Spinal cord (tissue), 10 donors: ENCODE data around the gene ZNF365. TPM values are rescaled to one million over a fixed set of nuclear protein-coding genes. Genes with fewer than 3 reads are reported as not detected.

Experiments used
- DNase-seq, 6 donors: peaks; one replicate each; pipeline versions ENCODE4 v3.0.0 to v3.0.0-alpha.2; 2013 to 2015; ENCODE audit warnings: low spot score in 6 of 6, low read depth in 4 of 6
- H3K27ac ChIP-seq: one replicate; pipeline ENCODE4 v1.5.1; 2013; ENCODE audit warnings: low read depth, low read length, control low read depth
- H3K27me3 ChIP-seq: one replicate; pipeline ENCODE4 v1.6.1; 2013; ENCODE audit warnings: low read length; ENCODE audit not compliant: control insufficient read depth, insufficient read depth
- H3K36me3 ChIP-seq: one replicate; pipeline ENCODE4 v1.6.1; 2013; ENCODE audit warnings: low read length; ENCODE audit not compliant: control insufficient read depth, insufficient read depth
- H3K4me1 ChIP-seq: one replicate; pipeline ENCODE4 v1.6.1; 2013; ENCODE audit warnings: low read length; ENCODE audit not compliant: control insufficient read depth, insufficient read depth
- H3K4me3 ChIP-seq: one replicate; pipeline ENCODE4 v1.5.1; 2013; ENCODE audit warnings: low read depth, low read length, control low read depth
- H3K9me3 ChIP-seq: one replicate; pipeline ENCODE4 v1.6.1; 2013; ENCODE audit warnings: low read length; ENCODE audit not compliant: control insufficient read depth, insufficient read depth
- WGBS: methylation state at CpG from one replicate; pipeline ENCODE4 v1.1.5; 2013; ENCODE audit warnings: missing lambda C conversion rate; ENCODE audit not compliant: insufficient coverage; 5-methylcytosine and 5-hydroxymethylcytosine counted together
- long read RNA-seq, 4 donors: transcript quantifications; one replicate each; lab custom pipeline, GENCODE V29; 2026
- polyA plus RNA-seq, 2 donors: library from polyadenylated mRNA; unstranded; fragments of 120-200 nt; gene quantifications; one replicate each; pipeline ENCODE4 v1.2.1, GENCODE V29; 2013; ENCODE audit not compliant: insufficient read length in 2 of 2
- total RNA-seq, 2 donors: library from RNA; depleted of rRNA in 1 of 2; stranded (reverse); fragments of 120-200 nt in 1 of 2; fragments of >200 nt in 1 of 2; gene quantifications; one replicate each; pipeline versions ENCODE4 v1.2.3 to v1.2.4, GENCODE V29; 2013 to 2014
- donor health status: healthy.

Gene ZNF365
- total RNA-seq, result 10 to 100 TPM; 11.6 to 27.2 TPM
- 10 to 100 TPM; 20.5 to 23.0 TPM for polyA plus RNA-seq
- long read RNA-seq, donor 1, full-length matches to known transcripts, result 5 of 5 reads
- long read RNA-seq, donor 1, partial matches to known transcripts, result 0 of 5 reads
- long read RNA-seq, donor 1, other reads (novel, unspliced or antisense), result 0 of 5 reads
- long read RNA-seq, donor 2, full-length matches to known transcripts, result 4 of 4 reads
- long read RNA-seq, donor 2, partial matches to known transcripts, result 0 of 4 reads
- long read RNA-seq, donor 2, other reads (novel, unspliced or antisense), result 0 of 4 reads
- long read RNA-seq, donor 3, full-length matches to known transcripts, result 5 of 5 reads
- long read RNA-seq, donor 3, partial matches to known transcripts, result 0 of 5 reads
- long read RNA-seq, donor 3, other reads (novel, unspliced or antisense), result 0 of 5 reads
- long read RNA-seq, donor 4, result 0 reads

GRCh38 chr10:62373995-62374861, at the start of gene ZNF365:
Gene ZNF365, plus strand, starts transcription at chr10:62374369. Its CDS starts 1,825 bp downstream, at chr10:62376194.
- peak within 1 kb of the TSS; percentile 47 for H3K27ac ChIP-seq
- peak within 1 kb of the TSS; percentile 52 for H3K4me3 ChIP-seq
- under 1% methylated on average over 73 of the region's 73 CpGs for WGBS
- DNase-seq, result peak in 4 of 6 donors; percentile 26 to 85 (median 56)
- peaks cover 10% of the 10 kb centered on the region for H3K4me1 ChIP-seq
- H3K27me3 ChIP-seq, result no peaks in the 10 kb centered on the region
- no peaks in the 10 kb centered on the region for H3K36me3 ChIP-seq
- H3K9me3 ChIP-seq, result no peaks in the 10 kb centered on the region

GRCh38 chr10:62326176-62326575, 48.0 kb upstream of the ZNF365 start:
- no peaks in the 10 kb centered on the region for H3K36me3 ChIP-seq
- peak in 1 of 6 donors; percentile 8 for DNase-seq
- no peaks in the 10 kb centered on the region for H3K4me1 ChIP-seq
- no peaks in the 10 kb centered on the region for H3K27me3 ChIP-seq
- no peaks in the 10 kb centered on the region for H3K9me3 ChIP-seq
- no peak overlapping the region for H3K4me3 ChIP-seq
- WGBS, result no CpG with 5 or more reads among the region's 1 CpG
- H3K27ac ChIP-seq, result no peak overlapping the region

- H3K27me3 ChIP-seq, result no peaks in the 10 kb centered on the region
- no peak overlapping the region for H3K4me3 ChIP-seq
- H3K4me1 ChIP-seq, result no peaks in the 10 kb centered on the region
- no CpG with 5 or more reads among the region's 3 CpGs for WGBS
- H3K27ac ChIP-seq, result no peak overlapping the region
- no peaks in the 10 kb centered on the region for H3K36me3 ChIP-seq
- no peak for DNase-seq
- no peaks in the 10 kb centered on the region for H3K9me3 ChIP-seq
Observed at GRCh38 chr10:62327885-62328284, 46.3 kb upstream of the ZNF365 start.

GRCh38 chr10:62330213-62330612, 44.0 kb upstream of the ZNF365 start:
- Histone ChIP-seq H3K36me3 (no peaks in the 10 kb centered on the region), H3K4me1 (no peaks in the 10 kb centered on the region), H3K27me3 (no peaks in the 10 kb centered on the region), H3K9me3 (no peaks in the 10 kb centered on the region), H3K27ac (no peak overlapping the region), H3K4me3 (no peak overlapping the region)
- no peak for DNase-seq
- 100% methylated on average over 1 of the region's 1 CpG for WGBS

- Histone ChIP-seq H3K27me3 (no peaks in the 10 kb centered on the region), H3K9me3 (no peaks in the 10 kb centered on the region), H3K27ac (no peak overlapping the region), H3K4me1 (no peaks in the 10 kb centered on the region), H3K4me3 (no peak overlapping the region), H3K36me3 (no peaks in the 10 kb centered on the region)
- no peak for DNase-seq
Observed at GRCh38 chr10:62332406-62332805, 41.8 kb upstream of the ZNF365 start.

GRCh38 chr10:62333135-62333889, 40.9 kb upstream of the ZNF365 start:
- DNase-seq, result no peak
- no peak overlapping the region for H3K27ac ChIP-seq
- no peaks in the 10 kb centered on the region for H3K36me3 ChIP-seq
- WGBS, result no CpG with 5 or more reads among the region's 3 CpGs
- no peaks in the 10 kb centered on the region for H3K4me1 ChIP-seq
- H3K9me3 ChIP-seq, result no peaks in the 10 kb centered on the region
- no peak overlapping the region for H3K4me3 ChIP-seq
- H3K27me3 ChIP-seq, result no peaks in the 10 kb centered on the region

- Histone ChIP-seq H3K4me1 (no peaks in the 10 kb centered on the region), H3K27me3 (no peaks in the 10 kb centered on the region), H3K27ac (no peak overlapping the region), H3K9me3 (no peaks in the 10 kb centered on the region), H3K4me3 (no peak overlapping the region), H3K36me3 (no peaks in the 10 kb centered on the region)
- DNase-seq, result no peak
Observed at GRCh38 chr10:62333988-62334682, 40.0 kb upstream of the ZNF365 start.

- H3K27me3 ChIP-seq, result no peaks in the 10 kb centered on the region
- no peaks in the 10 kb centered on the region for H3K9me3 ChIP-seq
- H3K36me3 ChIP-seq, result no peaks in the 10 kb centered on the region
- DNase-seq, result peak in 1 of 6 donors; percentile 1
- WGBS, result no CpG with 5 or more reads among the region's 2 CpGs
- no peak overlapping the region for H3K4me3 ChIP-seq
- no peaks in the 10 kb centered on the region for H3K4me1 ChIP-seq
- H3K27ac ChIP-seq, result no peak overlapping the region
Observed at GRCh38 chr10:62335326-62335725, 38.8 kb upstream of the ZNF365 start.

GRCh38 chr10:62336404-62336803, 37.8 kb upstream of the ZNF365 start:
- DNase-seq, result no peak
- H3K4me1 ChIP-seq, result no peaks in the 10 kb centered on the region
- no peaks in the 10 kb centered on the region for H3K36me3 ChIP-seq
- peaks cover under 1% of the 10 kb centered on the region for H3K9me3 ChIP-seq
- 100% methylated on average over 1 of the region's 1 CpG for WGBS
- no peak overlapping the region for H3K27ac ChIP-seq
- no peaks in the 10 kb centered on the region for H3K27me3 ChIP-seq
- H3K4me3 ChIP-seq, result no peak overlapping the region
